Transverse colon (tissue), 4 donors: ENCODE data around the gene CHSY3. TPM values are rescaled to one million over a fixed set of nuclear protein-coding genes. Genes with fewer than 3 reads are reported as not detected.

ENCODE experiments used
- DNase-seq: peaks from one replicate; pipeline ENCODE4 v3.0.0-alpha.2; 2019
- H3K27ac ChIP-seq, 4 donors: fragments of 200-600 bp; sonication (generic); 2 replicates each; pipeline ENCODE4 v1.5.1; 2016 to 2018; ENCODE audit warnings: inconsistent platforms in 4 of 4
- H3K27me3 ChIP-seq: fragments of 200-600 bp; sonication (generic); 2 replicates; pipeline ENCODE4 v1.5.1; 2017; ENCODE audit warnings: inconsistent platforms
- H3K36me3 ChIP-seq, 4 donors: fragments of 200-600 bp; sonication (generic); 2 replicates each; pipeline ENCODE4 v1.5.1; 2017 to 2019; ENCODE audit warnings: inconsistent platforms in 4 of 4
- H3K4me1 ChIP-seq, 4 donors: fragments of 200-600 bp; sonication (generic); 2 replicates each; pipeline ENCODE4 v1.5.1; 2017 to 2020; ENCODE audit warnings: inconsistent platforms in 4 of 4
- H3K4me3 ChIP-seq, 4 donors: fragments of 200-600 bp; sonication (generic); 1 replicate in 1 of 4; 2 replicates in 3 of 4; pipeline versions ENCODE4 v1.5.1 to v1.6.1; 2017 to 2019; ENCODE audit warnings: inconsistent platforms in 4 of 4
- H3K9me3 ChIP-seq, 2 donors: fragments of 200-600 bp; sonication (generic); 2 replicates each; pipeline ENCODE4 v1.5.1; 2017 to 2019; ENCODE audit warnings: inconsistent platforms in 2 of 2
- CTCF ChIP-seq, 5 experiments: fragments of 200-600 bp in 3 of 5; fragments of 450-650 bp in 2 of 5; sonication (generic) in 3 of 5; IDR thresholded peaks; 1 replicate in 2 of 5; 2 replicates in 3 of 5; pipeline ENCODE4 v1.5.1; 2016 to 2017; ENCODE audit warnings: antibody characterized with exemption in 5 of 5, inconsistent platforms in 3 of 5, mild to moderate bottlenecking in 2 of 5, moderate library complexity in 1 of 5
- EP300 ChIP-seq: sonication (generic); formaldehyde crosslinking; IDR thresholded peaks from one replicate; pipeline ENCODE4 v1.6.1; 2017; ENCODE audit warnings: antibody characterized with exemption, low read depth
- POLR2A ChIP-seq: fragments of 450-650 bp; IDR thresholded peaks from one replicate; pipeline ENCODE4 v1.6.1; 2016; ENCODE audit warnings: antibody characterized with exemption, mild to moderate bottlenecking, moderate library complexity
- POLR2AphosphoS5 ChIP-seq, 3 donors: sonication (generic); formaldehyde crosslinking; IDR thresholded peaks; one replicate each; pipeline ENCODE4 v1.6.1; 2016; ENCODE audit warnings: antibody characterized with exemption in 3 of 3
- WGBS, 2 donors: methylation state at CpG; one replicate each; pipeline ENCODE4 v1.1.5; 2018; ENCODE audit warnings: low coverage in 1 of 2; 5-methylcytosine and 5-hydroxymethylcytosine counted together
- in situ Hi-C, 4 donors: fragments of 200-750 bp; cut with MboI; loops; one replicate each; pipeline versions ENCODE4 v1.15.0 to v1.15.1; 2017; ENCODE audit warnings: low sequenced_read_pairs in 3 of 4, low pct_ligation_motif_present in 1 of 4, low pct_unique_long_range_greater_than_20kb in 1 of 4
- intact Hi-C: fragments of 100-400 bp; cut with DNase I; formaldehyde crosslinking; loops from one replicate; pipeline ENCODE4 v1.15.1; 2023; ENCODE audit warnings: low total_unique reads
- total RNA-seq, 4 donors: library from RNA; depleted of rRNA; stranded (reverse); fragments of >200 nt; gene quantifications; one replicate each; pipeline ENCODE4 v1.1.0, GENCODE V29; 2016

The CHSY3 gene
- total RNA-seq, 4 donors from 2014 or later: 0.27 to 0.79 (median 0.49) TPM

DNA sequence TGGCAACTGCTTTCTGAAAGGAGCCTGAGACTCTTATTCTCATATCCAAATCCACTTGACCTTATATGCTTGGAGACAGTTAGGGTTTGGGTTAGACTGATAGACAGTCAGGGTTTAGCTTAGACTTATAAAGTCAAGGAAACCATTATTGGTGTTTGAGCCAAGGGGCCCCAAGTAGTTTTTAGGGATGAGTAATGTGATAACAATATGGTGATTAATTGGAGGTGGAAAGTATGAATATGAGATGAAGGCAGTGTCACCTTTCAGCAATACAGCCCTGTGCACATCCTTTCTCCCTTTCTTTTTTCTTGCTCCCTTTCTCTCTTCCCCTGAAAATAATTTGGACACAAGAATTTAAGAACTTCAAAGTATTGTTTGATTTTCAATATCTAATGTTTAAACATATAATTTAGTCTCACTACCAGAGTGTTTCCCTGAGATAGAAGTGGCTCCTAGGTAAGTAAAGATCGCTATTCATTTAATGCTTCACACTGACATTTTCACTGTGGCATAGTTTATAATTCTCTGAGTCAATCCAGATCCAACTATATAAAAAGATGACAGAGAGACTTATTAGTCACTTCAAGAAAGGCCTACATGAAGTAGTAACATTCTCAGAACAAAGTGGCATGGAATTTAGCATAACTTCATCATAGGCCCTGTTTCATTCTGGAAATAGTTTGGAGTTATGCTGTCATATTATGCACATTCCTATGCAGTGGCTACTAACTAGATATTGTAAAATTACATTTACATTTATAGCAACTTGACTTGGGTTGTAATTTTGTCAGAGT, 200.8 kb downstream of the CHSY3 start:
- DNase-seq: no peak
- Histone ChIP-seq H3K27ac (no peak overlapping the region), H3K4me1 (no peaks in the 10 kb centered on the region), H3K4me3 (no peak overlapping the region), H3K9me3 (no peaks in the 10 kb centered on the region), H3K36me3 (no peaks in the 10 kb centered on the region), H3K27me3 (no peaks in the 10 kb centered on the region)
- intact Hi-C loops: no loop called here
- no peak for TF ChIP-seq POLR2AphosphoS5 (IDR thresholded peaks at IDR 0.05)
- TF ChIP-seq EP300: no peak
- WGBS, 2 donors: 83 to 91% methylated on average over 1 of the region's 1 CpG
- in situ Hi-C loops: loop anchor here in 2 of 4 donors (25.0 kb wide), 1 partner anchor 1007 kb away; no protein-coding TSS in a partner anchor

DNA sequence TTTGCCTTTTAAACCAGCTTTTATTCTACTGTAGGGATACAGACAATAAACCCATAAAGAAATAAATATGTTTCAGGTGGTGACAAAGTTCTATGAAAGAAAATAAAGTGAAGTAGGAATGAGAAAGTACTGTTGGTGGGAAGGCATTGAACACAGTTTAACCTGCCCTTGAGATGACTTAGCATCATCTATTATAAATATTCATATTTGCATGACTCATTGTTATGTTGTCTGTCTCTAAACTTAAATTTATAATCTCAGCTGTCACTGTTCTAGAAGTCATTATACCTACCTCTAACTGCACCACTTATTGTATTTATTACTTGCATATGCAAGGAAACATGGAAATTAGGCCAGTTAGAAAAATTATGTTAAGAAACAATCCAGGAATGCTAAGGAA, 202.2 kb downstream of the CHSY3 start:
- in situ Hi-C loops: loop anchor here in 2 of 4 donors (25.0 kb wide), 1 partner anchor 1006 kb away; no protein-coding TSS in a partner anchor
- H3K27me3 ChIP-seq: no peaks in the 10 kb centered on the region
- no peak overlapping the region for H3K27ac ChIP-seq
- no peaks in the 10 kb centered on the region for H3K36me3 ChIP-seq
- TF ChIP-seq POLR2A: no peak
- TF ChIP-seq CTCF (IDR thresholded peaks at IDR 0.05): no peak
- TF ChIP-seq EP300: no peak
- TF ChIP-seq POLR2AphosphoS5 (IDR thresholded peaks at IDR 0.05): no peak
- intact Hi-C loops: no loop called here
- H3K9me3 ChIP-seq: no peaks in the 10 kb centered on the region
- no peak for DNase-seq
- H3K4me1 ChIP-seq: no peaks in the 10 kb centered on the region
- no peak overlapping the region for H3K4me3 ChIP-seq

DNA sequence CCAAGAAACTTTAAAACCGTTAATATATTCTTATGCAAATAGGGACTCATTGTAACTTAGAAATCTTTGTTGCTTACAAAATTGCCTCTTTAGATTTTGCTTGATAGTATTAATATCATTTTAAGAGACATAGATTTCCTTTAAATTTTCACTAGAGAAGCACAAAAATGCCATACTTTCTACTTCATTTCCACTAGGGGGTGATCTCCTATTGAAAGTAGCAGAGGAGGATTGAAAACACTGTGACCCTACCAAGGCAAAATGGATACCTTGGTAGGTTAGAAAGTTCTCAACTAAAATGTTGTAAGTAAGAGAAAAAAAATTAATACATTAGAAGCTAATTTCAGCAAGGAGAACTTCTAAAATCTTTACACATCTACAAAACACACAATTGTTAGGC, 204.9 kb downstream of the CHSY3 start:
- WGBS, 2 donors: 63 to 65% methylated on average over 1 of the region's 1 CpG
- Histone ChIP-seq H3K27me3 (no peaks in the 10 kb centered on the region), H3K27ac (no peak overlapping the region), H3K4me1 (no peaks in the 10 kb centered on the region), H3K36me3 (no peaks in the 10 kb centered on the region), H3K9me3 (no peaks in the 10 kb centered on the region), H3K4me3 (no peak overlapping the region)
- in situ Hi-C loops: loop anchor here in 2 of 4 donors (25.0 kb wide), 1 partner anchor 1003 kb away; no protein-coding TSS in a partner anchor
- TF ChIP-seq POLR2A: no peak
- peak in 4 of 5 experiments; percentile 29 to 47 (median 39) for TF ChIP-seq CTCF (IDR thresholded peaks at IDR 0.05)
- no peak for DNase-seq
- intact Hi-C loops: no loop called here

DNA sequence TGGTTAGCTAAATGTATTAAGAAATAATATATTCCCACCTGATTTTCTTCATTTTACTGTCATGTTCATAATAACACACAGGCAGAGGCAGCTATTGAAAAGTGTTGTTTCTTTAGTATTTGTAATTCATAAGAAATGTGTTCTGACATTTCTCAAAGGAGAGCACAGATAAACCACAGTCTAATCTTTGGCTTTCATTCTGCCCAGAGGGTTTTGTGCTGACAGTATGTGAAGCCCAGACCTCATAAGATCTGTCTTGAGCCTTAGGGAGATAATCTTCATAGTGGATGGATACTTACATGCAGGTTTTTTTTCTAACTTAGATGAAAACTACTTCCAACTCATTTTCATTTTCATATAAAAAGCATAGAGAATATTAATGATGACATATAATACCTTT, 206.1 kb downstream of the CHSY3 start:
- intact Hi-C loops (no loop called here), in situ Hi-C loops (loop anchor here in 2 of 4 donors (25.0 kb wide), 1 partner anchor 1002 kb away; no protein-coding TSS in a partner anchor)
- Histone ChIP-seq H3K4me3 (no peak overlapping the region), H3K27ac (no peak overlapping the region), H3K9me3 (no peaks in the 10 kb centered on the region), H3K27me3 (no peaks in the 10 kb centered on the region), H3K4me1 (no peaks in the 10 kb centered on the region), H3K36me3 (no peaks in the 10 kb centered on the region)
- DNase-seq: no peak
- TF ChIP-seq POLR2A (no peak), EP300 (no peak), CTCF (IDR thresholded peaks at IDR 0.05) (no peak), POLR2AphosphoS5 (IDR thresholded peaks at IDR 0.05) (no peak)
